Measurements from ENCODE around the gene ITPR1.
A peak's percentile ranks its signal among the peaks of the same experiment; 100 is the strongest.

ITPR1 gene

DNA sequence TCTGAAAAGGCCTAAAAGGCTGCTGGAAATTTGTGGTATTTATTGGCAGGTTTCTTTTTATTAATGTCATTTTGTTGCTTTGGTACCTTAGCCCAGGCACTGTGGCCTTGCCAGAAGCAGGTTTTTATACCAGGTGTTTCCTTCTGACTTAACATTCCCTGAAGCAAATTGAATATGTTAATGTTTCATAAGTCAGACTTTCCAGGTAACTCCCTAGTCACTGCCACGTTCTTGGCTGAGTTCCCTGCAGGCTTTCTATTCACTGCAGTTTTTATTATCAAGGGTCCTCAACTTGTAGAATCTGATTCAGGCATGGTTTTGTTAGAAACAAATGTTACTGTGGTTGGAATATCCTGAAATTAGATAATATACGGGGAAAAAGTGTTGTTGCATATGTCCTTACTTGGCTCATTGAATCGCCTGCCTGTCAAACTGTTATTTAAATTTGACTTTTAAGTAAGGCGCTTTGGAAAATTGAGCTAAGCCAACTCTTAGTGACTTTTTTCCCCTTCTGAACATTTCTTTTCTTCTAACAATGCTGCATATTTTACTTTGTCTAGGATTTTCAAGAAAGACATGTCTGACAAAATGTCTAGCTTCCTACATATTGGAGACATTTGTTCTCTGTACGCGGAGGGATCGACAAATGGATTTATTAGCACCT is 22.9 kb downstream of the ITPR1 start:
- no peak for TF ChIP-seq SPI1 (IDR thresholded peaks at IDR 0.05; ENCODE audit: borderline replicate concordance, low read depth)
- no peak for TF ChIP-seq POLR2AphosphoS5 (IDR thresholded peaks at IDR 0.05; ENCODE audit: low read depth)
- TF ChIP-seq, protein P1, sequence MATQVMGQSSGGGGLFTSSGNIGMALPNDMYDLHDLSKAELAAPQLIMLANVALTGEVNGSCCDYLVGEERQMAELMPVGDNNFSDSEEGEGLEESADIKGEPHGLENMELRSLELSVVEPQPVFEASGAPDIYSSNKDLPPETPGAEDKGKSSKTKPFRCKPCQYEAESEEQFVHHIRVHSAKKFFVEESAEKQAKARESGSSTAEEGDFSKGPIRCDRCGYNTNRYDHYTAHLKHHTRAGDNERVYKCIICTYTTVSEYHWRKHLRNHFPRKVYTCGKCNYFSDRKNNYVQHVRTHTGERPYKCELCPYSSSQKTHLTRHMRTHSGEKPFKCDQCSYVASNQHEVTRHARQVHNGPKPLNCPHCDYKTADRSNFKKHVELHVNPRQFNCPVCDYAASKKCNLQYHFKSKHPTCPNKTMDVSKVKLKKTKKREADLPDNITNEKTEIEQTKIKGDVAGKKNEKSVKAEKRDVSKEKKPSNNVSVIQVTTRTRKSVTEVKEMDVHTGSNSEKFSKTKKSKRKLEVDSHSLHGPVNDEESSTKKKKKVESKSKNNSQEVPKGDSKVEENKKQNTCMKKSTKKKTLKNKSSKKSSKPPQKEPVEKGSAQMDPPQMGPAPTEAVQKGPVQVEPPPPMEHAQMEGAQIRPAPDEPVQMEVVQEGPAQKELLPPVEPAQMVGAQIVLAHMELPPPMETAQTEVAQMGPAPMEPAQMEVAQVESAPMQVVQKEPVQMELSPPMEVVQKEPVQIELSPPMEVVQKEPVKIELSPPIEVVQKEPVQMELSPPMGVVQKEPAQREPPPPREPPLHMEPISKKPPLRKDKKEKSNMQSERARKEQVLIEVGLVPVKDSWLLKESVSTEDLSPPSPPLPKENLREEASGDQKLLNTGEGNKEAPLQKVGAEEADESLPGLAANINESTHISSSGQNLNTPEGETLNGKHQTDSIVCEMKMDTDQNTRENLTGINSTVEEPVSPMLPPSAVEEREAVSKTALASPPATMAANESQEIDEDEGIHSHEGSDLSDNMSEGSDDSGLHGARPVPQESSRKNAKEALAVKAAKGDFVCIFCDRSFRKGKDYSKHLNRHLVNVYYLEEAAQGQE (IDR thresholded peaks at IDR 0.05; ENCODE audit: insufficient replicate concordance, low read depth), result no peak
- TF ChIP-seq, protein P2, sequence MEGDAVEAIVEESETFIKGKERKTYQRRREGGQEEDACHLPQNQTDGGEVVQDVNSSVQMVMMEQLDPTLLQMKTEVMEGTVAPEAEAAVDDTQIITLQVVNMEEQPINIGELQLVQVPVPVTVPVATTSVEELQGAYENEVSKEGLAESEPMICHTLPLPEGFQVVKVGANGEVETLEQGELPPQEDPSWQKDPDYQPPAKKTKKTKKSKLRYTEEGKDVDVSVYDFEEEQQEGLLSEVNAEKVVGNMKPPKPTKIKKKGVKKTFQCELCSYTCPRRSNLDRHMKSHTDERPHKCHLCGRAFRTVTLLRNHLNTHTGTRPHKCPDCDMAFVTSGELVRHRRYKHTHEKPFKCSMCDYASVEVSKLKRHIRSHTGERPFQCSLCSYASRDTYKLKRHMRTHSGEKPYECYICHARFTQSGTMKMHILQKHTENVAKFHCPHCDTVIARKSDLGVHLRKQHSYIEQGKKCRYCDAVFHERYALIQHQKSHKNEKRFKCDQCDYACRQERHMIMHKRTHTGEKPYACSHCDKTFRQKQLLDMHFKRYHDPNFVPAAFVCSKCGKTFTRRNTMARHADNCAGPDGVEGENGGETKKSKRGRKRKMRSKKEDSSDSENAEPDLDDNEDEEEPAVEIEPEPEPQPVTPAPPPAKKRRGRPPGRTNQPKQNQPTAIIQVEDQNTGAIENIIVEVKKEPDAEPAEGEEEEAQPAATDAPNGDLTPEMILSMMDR (IDR thresholded peaks at IDR 0.05; ENCODE audit: insufficient read depth, low read length), result no peak
- Histone ChIP-seq H3K4me3 (replicated peaks; ENCODE audit: insufficient read depth, low read length) (no peak overlapping the region), H3K27ac (replicated peaks) (no peak overlapping the region), H3K27me3 (ENCODE audit: insufficient read depth, poor library complexity, severe bottlenecking) (no peaks in the 10 kb centered on the region)
- no peak for DNase-seq (ENCODE audit: low read depth in 1 of 2, low spot score in 1 of 2)

DNA sequence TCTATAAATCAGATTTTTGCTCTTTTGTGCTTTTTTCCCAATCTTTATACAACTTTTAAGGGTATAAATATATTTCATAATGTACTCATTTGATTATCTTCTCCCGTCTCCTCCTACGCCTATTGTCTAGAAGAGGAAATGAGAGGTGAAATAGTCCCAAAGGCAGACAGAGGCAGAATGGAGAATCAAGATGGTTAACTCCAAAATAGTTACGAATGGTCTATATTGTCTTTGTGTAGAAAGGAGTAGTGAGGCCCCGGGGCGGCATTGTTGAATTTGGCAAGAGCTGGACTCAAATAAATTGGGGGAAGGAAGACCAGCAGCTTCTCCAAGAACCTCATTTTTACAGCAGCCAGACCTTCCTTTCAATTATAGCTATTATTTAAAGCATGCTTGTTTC is 23.9 kb downstream of the ITPR1 start:
- no peaks in the 10 kb centered on the region for H3K27me3 ChIP-seq (ENCODE audit: insufficient read depth, poor library complexity, severe bottlenecking)
- H3K27ac ChIP-seq (replicated peaks), result peak overlapping the region; percentile 15; the same call in 1 of the 2 replicates
- 0 out of 2 replicates have a peak, but pooled peaks have one; percentile 6 for TF ChIP-seq SPI1 (IDR thresholded peaks at IDR 0.05; ENCODE audit: borderline replicate concordance, low read depth)
- TF ChIP-seq, protein P2 (IDR thresholded peaks at IDR 0.05; ENCODE audit: insufficient read depth, low read length), result no peak
- no peak overlapping the region for H3K4me3 ChIP-seq (replicated peaks; ENCODE audit: insufficient read depth, low read length)
- no peak for DNase-seq (ENCODE audit: low read depth in 1 of 2, low spot score in 1 of 2)

DNA sequence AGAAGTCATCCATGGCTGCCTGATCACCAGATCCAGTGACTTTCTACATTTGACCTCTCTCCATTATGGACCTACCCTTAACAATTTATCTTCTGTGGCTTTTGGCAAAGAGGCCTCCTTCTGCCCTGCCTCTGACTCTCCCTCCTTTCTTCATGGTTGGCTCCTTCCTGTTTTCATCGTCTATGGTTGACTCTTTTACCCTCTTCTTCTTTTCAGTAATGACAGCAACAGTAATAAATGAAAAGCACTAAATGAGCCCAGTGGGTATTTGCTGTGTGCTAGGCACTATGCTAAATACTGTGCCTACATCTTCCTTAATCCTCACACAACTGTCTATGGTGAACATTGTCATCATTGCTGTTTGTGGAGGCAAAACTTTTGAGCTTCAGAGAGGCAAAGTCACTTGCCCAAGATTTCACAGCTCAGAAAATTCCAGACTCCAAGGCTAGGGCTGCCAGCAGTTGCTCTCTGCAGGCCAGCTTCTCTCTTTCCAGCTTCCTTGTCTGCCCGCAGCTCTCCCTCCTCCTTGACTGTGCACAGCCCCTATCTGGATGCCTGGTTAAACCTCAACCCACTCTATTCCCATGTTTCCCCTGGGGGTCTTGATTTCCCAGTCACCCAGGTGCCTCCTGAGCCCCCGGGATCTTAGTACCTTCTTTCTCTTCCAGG is 24.6 kb downstream of the ITPR1 start:
- no peak overlapping the region for H3K4me3 ChIP-seq (replicated peaks; ENCODE audit: insufficient read depth, low read length)
- TF ChIP-seq, protein P1 (IDR thresholded peaks at IDR 0.05; ENCODE audit: insufficient replicate concordance, low read depth), result no peak
- TF ChIP-seq POLR2AphosphoS5 (IDR thresholded peaks at IDR 0.05; ENCODE audit: low read depth) (no peak), GABPA (IDR thresholded peaks at IDR 0.05; ENCODE audit: low read depth) (no peak), SPI1 (IDR thresholded peaks at IDR 0.05; ENCODE audit: borderline replicate concordance, low read depth) (peak; percentile 48; the same call in 1 of the 2 replicates)
- TF ChIP-seq, protein P2 (IDR thresholded peaks at IDR 0.05; ENCODE audit: insufficient read depth, low read length), result no peak
- DNase-seq (ENCODE audit: low read depth in 1 of 2, low spot score in 1 of 2), result peak in 1 of 2 experiments; percentile 50
- H3K27ac ChIP-seq (replicated peaks), result peak overlapping the region; percentile 15
- no peaks in the 10 kb centered on the region for H3K27me3 ChIP-seq (ENCODE audit: insufficient read depth, poor library complexity, severe bottlenecking)

Measured in HL-60 (cell line).